Loucy (cell line): ENCODE measurements around the gene ATP11B.

Experiments used
- CTCF ChIP-seq: fragments of 200-600 bp; sonication (generic); conservative IDR thresholded peaks from 2 replicates; pipeline ENCODE4 v1.5.1; 2014; ENCODE audit warnings: mild to moderate bottlenecking, antibody characterized with exemption, low read length
- EZH2phosphoT487 ChIP-seq: fragments of 200-600 bp; IDR thresholded peaks from 2 replicates; pipeline ENCODE4 v1.6.1; 2018; ENCODE audit warnings: antibody characterized with exemption, mild to moderate bottlenecking, moderate library complexity, borderline replicate concordance

- TF ChIP-seq CTCF (no peak), EZH2phosphoT487 (no peak)
Observed at GRCh38 chr3:182765287-182765686, 28.0 kb upstream of the ATP11B start.
